NK-92 treated with Interleukin-12 subunit alpha and Interleukin-12 subunit beta, amount 100 ng/mL, for 24 hours (cell line): ENCODE results near the gene KMT2E.

Source experiments
- DNase-seq: peaks from one replicate; lab custom pipeline; 2025; lab: John Stamatoyannopoulos, UW

Gene KMT2E

DNA sequence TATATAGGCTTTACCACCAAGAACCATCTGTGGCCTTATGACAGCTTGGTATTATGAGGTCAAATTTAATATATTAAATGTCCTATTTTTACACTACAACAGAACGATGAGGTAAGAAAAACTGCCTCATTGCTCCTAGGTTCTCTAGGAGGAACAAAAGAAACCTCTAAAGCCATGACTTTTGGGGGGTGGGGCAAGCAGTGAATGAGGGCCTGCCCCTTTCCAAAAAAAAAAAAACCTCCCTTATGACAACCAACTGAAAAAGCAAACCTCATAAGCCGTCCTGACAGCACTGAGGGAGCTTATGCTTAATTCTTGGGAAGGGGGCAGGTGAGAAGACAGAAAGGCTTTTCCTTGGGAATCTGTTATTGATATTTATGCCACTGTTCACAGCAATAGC lies 116.6 kb downstream of the KMT2E start:
- no peak for DNase-seq

DNA sequence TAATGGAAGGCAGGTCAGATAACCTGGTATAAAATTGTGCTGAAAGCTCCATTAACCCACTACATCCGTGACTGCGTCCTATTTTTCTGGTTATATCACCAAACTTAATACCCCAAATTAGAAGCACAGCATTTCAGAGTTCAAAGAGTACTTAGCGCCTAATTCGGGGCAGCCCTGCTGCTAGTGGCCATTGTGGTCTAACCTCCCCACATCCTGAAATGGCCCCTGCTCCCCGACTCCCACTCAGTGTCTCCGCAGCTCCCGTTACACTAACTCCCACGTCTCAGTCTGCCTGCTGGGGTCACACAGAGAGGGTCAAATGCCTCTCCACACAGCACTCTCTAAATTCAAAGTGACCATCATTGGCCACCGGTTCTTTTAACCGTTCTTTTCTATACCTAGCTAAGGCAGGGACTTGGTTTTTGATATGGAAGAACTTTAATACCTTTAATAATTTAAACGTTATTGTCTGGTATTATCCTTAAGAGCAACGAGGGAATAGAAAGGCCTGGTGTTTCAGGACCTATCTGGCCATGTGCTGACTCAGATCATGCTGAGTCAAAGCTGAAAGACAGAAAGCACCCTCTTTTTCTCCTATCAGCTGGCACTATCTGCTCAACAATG lies 117.1 kb downstream of the KMT2E start:
- DNase-seq: no peak

DNA sequence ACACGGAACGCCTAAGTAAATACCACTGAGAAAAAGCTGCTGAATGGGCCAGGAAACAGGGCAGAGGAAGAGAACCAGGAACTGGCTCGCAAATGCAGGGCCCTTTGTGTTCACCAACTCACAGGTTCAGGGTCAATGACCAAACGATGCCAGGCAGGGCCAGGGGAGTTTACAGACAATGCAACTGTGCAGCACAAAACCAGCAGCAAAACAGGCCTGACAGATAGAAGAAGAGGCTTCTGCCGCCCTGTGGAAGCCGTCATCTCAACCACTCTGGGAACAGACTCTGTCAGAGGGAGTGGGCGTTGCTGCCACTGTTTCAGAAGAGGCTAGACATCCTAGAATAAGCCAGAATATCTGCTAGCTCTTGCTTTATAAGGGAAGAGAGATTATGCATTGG lies 117.9 kb downstream of the KMT2E start:
- no peak for DNase-seq

DNA sequence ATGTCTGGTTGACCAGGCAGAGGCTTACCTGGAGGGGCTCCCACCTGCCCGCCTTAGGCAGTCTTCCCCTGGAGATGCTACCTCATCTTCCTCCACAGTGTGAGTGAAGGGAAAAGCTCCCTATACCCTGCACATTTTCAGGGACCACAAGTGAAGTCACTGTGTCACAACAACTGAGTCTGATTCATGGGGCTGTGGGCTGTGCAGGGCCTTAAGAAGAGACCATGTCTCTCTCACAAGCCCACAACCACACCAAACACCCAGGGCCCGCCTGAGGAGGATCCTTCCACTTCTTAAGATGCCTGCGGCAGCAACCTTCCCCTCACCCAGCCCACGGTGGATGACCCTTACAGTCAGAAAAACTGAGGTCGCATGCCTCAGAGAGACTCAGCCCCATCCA lies 118.3 kb downstream of the KMT2E start:
- no peak for DNase-seq

DNA sequence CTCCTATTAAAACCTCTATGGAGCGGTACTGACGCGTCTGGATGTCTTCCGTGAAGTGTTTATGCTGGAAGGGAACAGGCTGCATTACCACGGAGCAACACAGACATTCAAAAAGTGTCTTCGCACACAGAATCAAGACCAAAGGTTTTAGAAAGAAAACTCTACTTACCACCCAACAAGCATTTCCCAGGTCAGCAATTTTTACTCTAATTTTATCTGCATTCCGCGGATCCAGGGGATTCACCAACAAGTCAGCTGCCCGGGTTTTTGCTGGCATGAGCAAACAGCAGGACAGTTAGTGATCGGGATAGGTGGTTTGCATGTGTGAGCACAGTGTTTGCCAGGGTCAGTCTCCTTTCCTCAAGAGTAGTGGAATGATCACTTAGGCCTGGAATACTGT lies 118.8 kb downstream of the KMT2E start:
- no peak for DNase-seq

DNA sequence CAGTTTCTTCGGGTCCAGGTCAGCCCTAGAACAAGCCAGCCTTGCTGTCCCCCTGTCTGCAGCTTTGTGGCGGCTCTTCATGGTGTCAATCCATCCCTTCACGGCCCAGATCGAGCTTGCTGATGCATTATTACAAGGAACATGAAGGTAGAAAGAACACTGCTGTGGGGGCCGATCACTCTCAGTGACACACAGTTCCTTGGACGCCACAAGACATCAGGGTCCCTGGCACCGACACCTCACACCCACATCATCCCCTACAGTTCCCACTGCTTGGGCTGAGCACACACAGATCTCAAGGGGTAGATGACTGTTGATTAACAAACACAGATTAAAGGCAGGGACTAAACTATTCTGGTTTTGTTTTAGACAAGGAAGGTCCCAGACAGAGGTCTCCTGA lies 119.4 kb downstream of the KMT2E start:
- no peak for DNase-seq

DNA sequence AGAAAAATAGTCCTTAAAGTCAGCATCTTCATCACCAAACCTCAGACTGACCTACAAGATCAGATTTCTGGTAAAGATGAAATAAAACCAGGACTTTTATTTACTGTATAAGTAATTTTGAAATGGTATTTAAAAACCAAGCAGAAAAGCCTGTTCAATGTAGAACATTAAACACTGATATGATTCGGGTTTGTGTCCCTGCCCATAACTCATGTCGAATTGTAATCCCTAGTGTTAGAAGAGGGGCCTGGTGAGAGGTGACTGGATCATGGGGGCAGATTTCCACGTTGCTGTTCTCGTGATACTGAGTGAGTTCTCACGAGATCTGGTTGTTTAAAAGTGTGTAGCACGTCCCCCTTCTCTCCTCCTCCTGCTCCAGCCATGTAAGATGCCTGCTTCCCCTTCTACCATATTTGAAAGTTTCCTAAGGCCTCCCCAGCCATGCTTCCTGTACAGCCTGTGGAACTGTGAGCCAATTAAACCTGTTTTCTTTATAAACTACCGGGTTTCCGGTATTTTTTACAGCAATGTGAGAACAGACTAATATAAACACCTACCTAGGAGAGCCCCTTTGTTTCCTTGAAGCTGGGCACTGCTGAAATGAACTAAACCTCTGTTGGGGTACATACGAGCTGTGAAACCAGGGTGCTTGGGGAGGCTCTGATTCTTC lies 120.1 kb downstream of the KMT2E start:
- no peak for DNase-seq

DNA sequence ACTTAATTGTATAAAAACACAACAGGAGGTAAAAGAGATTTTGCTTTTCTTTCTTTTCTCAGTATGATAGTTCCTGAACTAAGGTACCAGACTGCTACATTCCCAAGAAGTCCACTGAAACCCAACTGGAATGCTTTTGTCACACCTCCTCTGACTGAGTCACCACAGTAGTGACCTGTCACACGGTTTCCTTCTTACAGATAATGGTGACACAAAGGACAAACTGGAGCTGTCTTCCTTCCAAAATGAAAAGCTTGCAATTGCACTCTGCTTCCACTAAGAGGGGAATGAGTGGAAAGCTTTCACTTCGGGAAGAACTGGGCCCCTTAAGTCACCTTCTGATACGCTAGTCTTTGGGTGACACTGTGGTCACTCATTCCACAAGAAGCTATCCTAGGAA lies 122.2 kb downstream of the KMT2E start:
- no peak for DNase-seq

DNA sequence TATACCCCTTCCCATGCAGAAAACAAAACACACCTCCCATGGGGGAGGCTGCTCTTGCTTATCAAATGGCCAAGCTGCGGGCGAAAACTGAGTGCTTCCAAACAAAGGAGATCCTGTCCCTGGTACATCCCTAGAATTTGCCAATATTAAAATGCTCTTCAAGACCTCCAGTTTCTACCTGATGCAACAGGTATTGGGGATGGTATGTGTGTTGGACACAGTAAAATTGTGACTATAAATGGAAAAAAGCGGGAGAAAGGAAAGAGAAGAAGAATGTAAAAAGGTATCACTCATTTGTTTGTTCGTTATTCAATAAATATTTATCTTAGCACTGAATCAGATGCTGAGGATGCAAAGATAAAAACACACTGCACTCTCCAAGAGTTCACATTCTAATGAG lies 123.9 kb downstream of the KMT2E start:
- no peak for DNase-seq

DNA sequence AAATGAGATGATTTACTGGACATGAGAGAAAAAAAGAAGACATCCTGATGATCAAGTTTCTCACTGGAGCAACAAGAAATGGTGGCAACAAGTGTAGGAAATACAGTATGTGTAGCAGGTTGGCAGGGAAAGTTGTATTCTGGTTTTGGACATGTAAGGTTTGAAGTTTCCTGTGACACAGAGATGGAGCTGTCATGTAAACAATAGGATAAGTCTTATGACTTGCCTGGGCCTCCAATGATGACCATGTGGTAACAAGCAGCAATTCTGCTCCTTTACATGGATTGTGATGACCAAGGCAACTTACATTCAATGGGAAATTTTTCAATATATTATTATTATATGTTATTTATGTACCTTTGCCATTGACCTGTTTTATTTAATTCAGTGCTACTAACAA lies 125.4 kb downstream of the KMT2E start:
- DNase-seq: no peak

DNA sequence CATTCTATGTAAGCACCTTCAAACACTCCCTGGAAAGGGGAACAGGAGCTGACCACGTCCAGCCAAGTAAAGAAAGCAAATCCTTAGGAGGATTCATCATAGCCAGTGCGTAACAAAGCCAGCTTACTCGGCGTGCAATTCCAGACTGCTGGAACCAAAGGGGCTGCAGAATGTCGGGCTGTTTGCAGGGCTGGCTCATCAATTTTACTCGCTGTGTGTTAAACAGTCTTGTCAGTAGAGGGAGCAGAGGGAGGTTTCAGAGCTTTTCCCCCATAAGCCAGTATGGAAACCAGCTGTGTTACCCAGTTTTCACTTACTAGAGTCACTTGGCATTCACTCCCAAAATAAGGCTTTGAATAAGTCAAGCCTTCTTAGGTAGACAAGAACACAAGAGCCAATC lies 127.1 kb downstream of the KMT2E start:
- no peak for DNase-seq

DNA sequence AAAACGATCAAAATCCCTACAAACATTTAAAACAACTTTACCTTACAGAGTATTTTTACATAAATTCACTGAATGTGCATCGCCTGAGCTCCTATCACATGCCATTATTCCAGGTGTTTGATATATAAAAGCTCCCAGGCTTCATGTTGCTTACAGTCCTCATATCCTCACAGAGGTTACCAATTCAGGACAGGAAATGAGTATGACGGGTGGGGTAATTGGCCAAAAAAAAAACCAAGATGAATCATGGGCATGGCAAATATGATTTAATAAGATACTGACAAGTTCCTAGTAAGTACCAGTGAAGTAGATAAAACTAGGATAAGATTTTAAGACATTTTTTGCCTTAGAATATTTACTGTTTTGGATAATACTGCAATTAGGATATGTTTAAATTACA lies 135.8 kb downstream of the KMT2E start:
- no peak for DNase-seq

DNA sequence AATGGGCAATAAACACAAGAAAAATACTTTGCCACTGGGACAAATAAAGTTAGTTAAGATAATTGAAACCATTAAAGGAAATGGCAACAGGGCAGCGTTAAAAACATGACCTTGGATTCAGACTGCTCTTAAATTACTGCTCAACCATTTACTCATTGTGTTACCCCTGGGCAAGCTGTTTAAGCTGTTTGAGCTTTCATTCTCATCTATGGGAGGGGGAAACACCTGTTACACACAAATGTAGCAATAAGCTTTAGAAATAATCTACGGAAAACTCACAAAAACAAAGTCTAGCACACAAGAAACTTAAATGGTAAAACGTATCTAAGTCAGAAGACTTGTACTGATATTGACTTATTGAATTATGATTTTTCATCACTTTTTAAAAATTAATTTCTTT lies 137.1 kb downstream of the KMT2E start:
- no peak for DNase-seq

DNA sequence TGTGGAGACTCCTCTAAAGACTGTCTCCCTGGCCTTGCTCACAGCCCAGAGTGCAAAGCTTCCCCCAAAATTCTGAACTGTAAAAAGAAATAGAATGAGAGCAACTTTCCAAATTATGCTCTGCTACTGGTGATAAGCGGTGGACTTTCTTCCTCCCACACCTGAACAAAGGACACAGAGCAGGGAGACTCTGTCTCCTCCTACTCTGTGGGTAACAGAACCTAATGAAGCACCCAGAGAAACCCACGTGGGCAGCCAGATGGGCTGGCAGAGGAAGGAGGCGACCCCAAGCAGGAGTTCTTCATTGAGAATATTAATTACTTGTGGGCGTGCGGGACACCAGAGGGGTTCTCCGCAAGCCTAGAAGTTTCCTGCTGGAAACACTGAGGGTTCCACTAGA lies 139.5 kb downstream of the KMT2E start:
- no peak for DNase-seq

DNA sequence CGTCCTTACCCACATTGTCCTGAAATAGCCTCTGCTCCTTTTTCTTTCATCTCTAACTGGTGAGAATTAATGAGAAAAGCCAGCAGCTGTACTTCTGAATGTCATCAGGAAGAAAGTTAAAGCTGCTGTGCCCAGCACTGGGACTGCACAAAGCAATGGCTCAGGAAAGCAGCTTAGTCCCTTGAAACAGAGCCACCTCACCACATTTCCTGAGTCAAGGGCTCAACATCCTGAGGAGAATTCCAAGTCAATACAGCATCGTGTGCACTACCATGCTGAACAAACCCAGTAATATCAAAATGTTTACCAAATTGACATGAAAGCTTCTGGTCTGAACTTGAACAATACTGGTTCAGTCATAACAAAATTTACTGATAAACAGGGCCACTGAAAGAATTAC lies 140.1 kb downstream of the KMT2E start:
- no peak for DNase-seq

DNA sequence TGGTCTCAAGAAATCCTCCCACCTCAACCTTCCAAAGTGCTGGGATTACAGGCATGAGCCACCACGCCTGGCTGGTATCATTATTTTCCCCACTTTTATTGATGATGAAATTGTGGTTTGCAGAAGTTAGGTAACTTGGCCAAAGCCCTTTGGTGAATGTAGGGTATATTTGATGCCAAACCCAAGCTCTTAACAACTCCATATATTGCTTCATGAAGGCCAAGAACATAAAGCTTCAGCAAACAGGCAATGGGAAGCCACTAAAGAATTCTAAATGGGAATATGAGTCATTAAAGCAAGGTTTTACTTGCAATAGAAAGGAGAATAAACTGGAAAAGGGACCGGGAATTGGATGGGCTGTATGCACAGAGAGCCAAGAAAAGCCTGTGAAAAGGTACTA lies 142.7 kb downstream of the KMT2E start:
- DNase-seq: no peak

DNA sequence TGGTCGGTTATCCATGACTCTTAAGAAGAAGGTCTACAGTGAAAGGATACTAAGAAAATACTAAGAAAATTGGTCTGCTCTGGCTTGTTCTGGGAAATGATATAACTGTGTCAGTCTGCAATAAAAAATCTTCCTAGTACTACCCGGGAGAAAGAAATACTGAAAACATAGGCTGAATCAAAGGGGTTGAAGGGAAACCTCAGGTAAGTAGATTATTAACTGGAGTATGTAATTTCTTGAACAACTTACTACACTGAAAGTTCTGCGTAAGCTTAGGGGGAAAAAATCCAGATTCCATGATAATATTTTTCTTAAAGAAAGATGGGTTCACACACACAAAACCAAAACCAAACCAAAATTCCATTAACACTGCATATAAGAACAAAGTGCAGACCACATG lies 143.3 kb downstream of the KMT2E start:
- no peak for DNase-seq

DNA sequence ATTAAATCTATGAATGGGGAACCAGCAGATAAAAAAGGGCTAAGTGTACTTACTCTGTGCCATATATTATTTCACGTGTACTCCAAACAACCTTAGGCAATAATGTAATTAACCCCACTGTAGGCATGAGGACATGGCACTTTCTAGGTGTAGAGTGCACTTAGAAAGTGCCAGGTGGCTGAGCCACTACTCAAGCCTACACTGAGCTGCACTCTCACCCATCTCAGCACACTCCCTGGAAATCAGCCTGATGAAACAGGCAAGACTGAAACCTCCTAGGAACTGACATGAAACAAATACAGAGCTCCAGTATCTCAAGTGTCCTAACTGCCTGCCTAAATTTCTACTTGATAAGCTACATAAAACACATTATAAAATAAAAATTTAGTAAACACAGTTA lies 147.4 kb downstream of the KMT2E start:
- DNase-seq: no peak
